Heart right ventricle (tissue), 16 donors: ENCODE measurements around the gene GOLGA6C. TPM values are rescaled to one million over a fixed set of nuclear protein-coding genes. Genes with fewer than 3 reads are reported as not detected.
"Not testable (repeated sequence)": the region's sequence is repeated elsewhere in the genome, so short reads cannot be mapped to it uniquely, and the experiment has no call there.

Source experiments
- ATAC-seq, 8 donors: fragments of 200-7000 bp; cut with Tn5 transposase; one replicate each; pipeline ENCODE4 v1.9.1; 2020; ENCODE audit warnings: mild to moderate bottlenecking in 8 of 8, moderate library complexity in 8 of 8, moderate number of reproducible peaks in 1 of 8
- DNase-seq, 2 donors: peaks; one replicate each; pipeline ENCODE4 v3.0.0-alpha.2; 2020
- H3K27ac ChIP-seq, 10 donors: fragments of 200-600 bp; sonication (generic) in 2 of 10; one replicate each; pipeline versions ENCODE4 v1.5.0 to v1.8.0; 2020 to 2022; ENCODE audit warnings: mild to moderate bottlenecking in 3 of 10
- H3K27me3 ChIP-seq, 7 donors: fragments of 200-600 bp; one replicate each; pipeline ENCODE4 v1.8.0; 2021 to 2022; ENCODE audit warnings: mild to moderate bottlenecking in 2 of 7
- H3K36me3 ChIP-seq, 9 donors: fragments of 200-600 bp; sonication (generic) in 1 of 9; one replicate each; pipeline versions ENCODE4 v1.5.0 to v1.8.0; 2020 to 2022; ENCODE audit warnings: mild to moderate bottlenecking in 2 of 9
- H3K4me1 ChIP-seq, 9 donors: fragments of 200-600 bp; sonication (generic) in 1 of 9; one replicate each; pipeline versions ENCODE4 v1.5.0 to v1.8.0; 2020 to 2022; ENCODE audit warnings: mild to moderate bottlenecking in 4 of 9
- H3K4me3 ChIP-seq, 10 donors: fragments of 200-600 bp; sonication (generic) in 2 of 10; one replicate each; pipeline versions ENCODE4 v1.5.0 to v1.8.0; 2020 to 2022; ENCODE audit warnings: mild to moderate bottlenecking in 7 of 10, moderate library complexity in 2 of 10
- H3K9me3 ChIP-seq, 11 donors: fragments of 200-600 bp in 10 of 11; sonication (generic) in 2 of 11; one replicate each; pipeline versions ENCODE4 v1.5.0 to v1.8.0; 2013 to 2022; ENCODE audit warnings: mild to moderate bottlenecking in 2 of 11, control low read depth in 1 of 11, moderate library complexity in 1 of 11
- WGBS, 2 donors: extraction: QIAGEN DNeasy Blood & Tissue Kit; methylation state at CpG; one replicate each; pipeline ENCODE4 v1.1.7; 2013; ENCODE audit warnings: inconsistent platforms in 1 of 2; 5-methylcytosine and 5-hydroxymethylcytosine counted together
- intact Hi-C, 10 donors: fragments of 100-400 bp; cut with DNase I; formaldehyde crosslinking; loops; one replicate each; pipeline versions ENCODE4 v1.11.1 to v1.14.2; 2022
- polyA plus RNA-seq, 2 donors: library from polyadenylated mRNA; stranded (reverse); fragments of 200-250 nt; gene quantifications; one replicate each; pipeline ENCODE4 v1.2.3, GENCODE V29; 2013
- total RNA-seq, 10 donors: library from RNA; stranded (reverse); fragmentation: NEBNext Ultra II Directional in 3 of 10; extraction: Animal tissue kit (Norgen Biotek cat#: 25700) in 3 of 10; gene quantifications; one replicate each; pipeline versions ENCODE4 v1.2.1 to v1.2.4, GENCODE V29; 2021 to 2023
- TF ChIP-seq, protein P1 (sequence below), 9 donors: fragments of 200-600 bp; sonication (generic) in 2 of 9; IDR thresholded peaks; one replicate each; pipeline versions ENCODE4 v1.5.0 to v1.8.0; 2021 to 2022; ENCODE audit warnings: antibody characterized with exemption in 9 of 9, mild to moderate bottlenecking in 5 of 9, moderate library complexity in 1 of 9
- donor health status: Arrhythmogenic right ventricular cardiomyopathy.
- donor health status: ischemic (EF 13 %, LVEDD 7.1; RV severe dilation, severe dysfunction).
- donor health status: healthy with polysubstance abuse.
- donor health status: DM: no; HTN: yes; CAD: no.
- donor health status: DM: no; HTN: no; CAD: no.
- donor health status: ischemic (EF 25% LVEDD 6.9; RV normal size, moderate dysfunction).
- donor health status: ischemic (EF 25% LVEDD 5.7; RV mildly dilated, moderate dysfunction).
- donor health status: healthy.
- donor health status: DM: yes; HTN: yes; CAD: no.
- donor health status: Ischemic cardiomyopathy.
- donor health status: ischemic (EF 35%, LVEDD 5.7; RV mildly dilated, moderate dysfunction).
- donor health status: nonischemic (EF 11% LVEDD 7.7; RV severe dilation, severe dysfunction).
- donor health status: DM: yes; HTN: yes; CAD: no.
- donor health status: PGD.
- donor health status: ischemic (EF 29% LVEDD 5.4; RV normal size, mild dysfunction).
- donor health status: nonischemic (EF 23%, LVEDD 6.1; RV moderate dilation, normal function).

Gene GOLGA6C
- total and polyA plus RNA-seq, 12 donors, result not detected

DNA sequence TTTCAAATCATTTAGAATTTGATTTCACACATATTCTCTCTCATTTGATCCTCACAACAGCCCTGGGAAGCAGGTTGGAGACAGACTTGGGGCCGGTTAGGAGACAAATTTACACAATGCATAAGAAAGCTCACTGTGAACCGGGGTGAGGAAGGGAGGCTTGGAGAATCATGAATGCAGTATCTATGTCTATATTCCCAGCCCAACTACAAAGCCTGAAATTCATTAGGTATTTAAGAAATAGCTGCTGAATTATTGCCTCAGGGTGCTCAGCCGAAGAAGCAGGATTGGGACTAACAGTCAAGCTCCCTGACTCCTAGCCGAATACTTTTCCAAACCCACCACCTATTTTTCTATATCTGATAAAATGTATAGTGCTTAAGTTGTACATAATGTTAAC lies 8.4 kb upstream of the GOLGA6C start:
- no peak overlapping the region for H3K27ac ChIP-seq
- 69 to 73% methylated on average over 4 of the region's 4 CpGs for WGBS, 2 donors
- H3K9me3 ChIP-seq, result no peaks in the 10 kb centered on the region
- H3K4me1 ChIP-seq, result no peaks in the 10 kb centered on the region
- intact Hi-C loops, result loop anchor here in 2 of 10 donors (10.0 kb wide), 2 partner anchors 55 to 65 kb away; no protein-coding TSS in a partner anchor
- TF ChIP-seq, protein P1, sequence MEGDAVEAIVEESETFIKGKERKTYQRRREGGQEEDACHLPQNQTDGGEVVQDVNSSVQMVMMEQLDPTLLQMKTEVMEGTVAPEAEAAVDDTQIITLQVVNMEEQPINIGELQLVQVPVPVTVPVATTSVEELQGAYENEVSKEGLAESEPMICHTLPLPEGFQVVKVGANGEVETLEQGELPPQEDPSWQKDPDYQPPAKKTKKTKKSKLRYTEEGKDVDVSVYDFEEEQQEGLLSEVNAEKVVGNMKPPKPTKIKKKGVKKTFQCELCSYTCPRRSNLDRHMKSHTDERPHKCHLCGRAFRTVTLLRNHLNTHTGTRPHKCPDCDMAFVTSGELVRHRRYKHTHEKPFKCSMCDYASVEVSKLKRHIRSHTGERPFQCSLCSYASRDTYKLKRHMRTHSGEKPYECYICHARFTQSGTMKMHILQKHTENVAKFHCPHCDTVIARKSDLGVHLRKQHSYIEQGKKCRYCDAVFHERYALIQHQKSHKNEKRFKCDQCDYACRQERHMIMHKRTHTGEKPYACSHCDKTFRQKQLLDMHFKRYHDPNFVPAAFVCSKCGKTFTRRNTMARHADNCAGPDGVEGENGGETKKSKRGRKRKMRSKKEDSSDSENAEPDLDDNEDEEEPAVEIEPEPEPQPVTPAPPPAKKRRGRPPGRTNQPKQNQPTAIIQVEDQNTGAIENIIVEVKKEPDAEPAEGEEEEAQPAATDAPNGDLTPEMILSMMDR (IDR thresholded peaks at IDR 0.05), result no peak
- DNase-seq (no peak), ATAC-seq (no peak)
- H3K4me3 ChIP-seq, result no peak overlapping the region
- peaks cover 0 to 41% (median 25%) of the 10 kb centered on the region in 7 donors for H3K27me3 ChIP-seq
- H3K36me3 ChIP-seq, result no peaks in the 10 kb centered on the region

DNA sequence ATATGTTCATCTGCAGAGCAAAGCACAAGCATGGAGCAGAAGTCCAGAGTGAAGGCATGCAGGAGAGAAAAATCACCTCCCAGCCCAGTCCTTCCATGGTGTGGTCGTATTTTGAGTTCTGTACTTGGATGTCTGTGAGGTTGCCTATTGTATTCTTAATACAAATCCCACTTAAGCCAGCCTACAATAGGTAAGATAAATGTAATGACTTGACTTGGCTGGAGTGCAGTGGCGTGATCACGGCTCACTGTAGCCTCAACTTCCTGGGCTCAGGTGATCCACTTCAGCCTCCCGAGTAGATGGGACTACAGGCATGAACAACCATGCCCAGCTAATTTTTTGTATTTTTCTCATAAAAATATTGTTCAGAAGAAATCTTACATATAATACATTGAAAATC lies 6.8 kb upstream of the GOLGA6C start:
- H3K4me3 ChIP-seq, H3K4me1 ChIP-seq, H3K9me3 ChIP-seq, H3K36me3 ChIP-seq, ATAC-seq, intact Hi-C loops, H3K27ac ChIP-seq, DNase-seq: not testable (repeated sequence)
- 79 to 83% methylated on average over 4 of the region's 4 CpGs for WGBS, 2 donors
- H3K27me3 ChIP-seq, result peaks cover 0 to 41% (median 22%) of the 10 kb centered on the region in 7 donors

DNA sequence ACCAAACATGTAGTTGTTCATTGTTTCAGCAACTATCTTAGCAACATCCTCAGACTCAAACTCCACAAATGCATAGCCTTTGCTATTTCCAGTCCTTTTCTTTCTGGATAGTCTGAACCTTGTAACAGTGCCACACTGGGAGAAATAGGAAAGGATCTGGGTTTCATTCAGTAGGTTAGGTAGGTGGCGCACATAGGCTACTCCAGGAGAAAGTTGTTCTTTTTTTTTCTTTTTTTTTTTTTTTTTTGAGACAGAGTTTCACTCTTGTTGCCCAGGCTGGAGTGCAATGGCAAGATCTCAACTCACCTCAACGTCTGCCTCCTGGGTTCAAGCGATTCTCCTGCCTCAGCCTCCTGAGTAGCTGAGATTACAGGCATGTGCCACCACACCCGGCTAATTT lies 5.8 kb upstream of the GOLGA6C start:
- H3K36me3 ChIP-seq, H3K4me3 ChIP-seq, intact Hi-C loops, H3K27ac ChIP-seq, H3K4me1 ChIP-seq, ATAC-seq, DNase-seq, H3K9me3 ChIP-seq: not testable (repeated sequence)
- peaks cover 0 to 38% (median 20%) of the 10 kb centered on the region in 7 donors for H3K27me3 ChIP-seq
- 79 to 89% methylated on average over 4 of the region's 4 CpGs for WGBS, 2 donors

DNA sequence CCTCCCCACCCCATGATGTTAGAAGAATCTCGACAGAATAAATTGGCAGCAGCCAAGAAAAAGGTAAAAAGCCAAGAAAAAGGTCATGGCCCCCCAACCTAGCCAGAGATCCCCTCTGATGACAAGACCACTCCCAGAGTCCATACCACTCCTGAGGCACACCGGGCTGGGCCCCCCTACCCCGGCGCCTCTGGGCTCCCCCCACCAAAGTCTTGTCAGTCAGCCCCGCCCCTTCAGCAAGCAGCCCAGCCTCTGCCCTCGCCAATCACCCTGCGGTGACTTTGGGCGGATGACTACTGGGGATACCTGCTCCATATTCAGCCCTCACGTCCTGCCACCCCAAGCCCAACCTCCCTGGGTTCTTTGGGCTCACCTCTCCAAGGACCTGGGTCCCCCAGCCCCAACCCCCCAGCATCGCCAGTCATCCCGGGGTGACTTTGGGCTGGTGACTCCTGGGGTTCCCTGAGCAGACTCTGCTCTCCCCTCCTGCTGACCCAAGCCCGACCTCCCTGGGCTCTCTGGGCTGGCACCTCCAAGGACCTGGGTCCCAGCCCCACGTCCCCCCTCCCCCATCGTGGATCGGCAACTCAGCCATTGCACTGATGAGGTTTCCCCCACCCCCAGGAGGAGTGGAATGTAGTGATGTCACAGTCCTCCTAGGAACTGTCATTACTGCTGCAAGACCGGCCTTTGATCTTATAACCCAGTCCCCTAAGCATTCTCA lies 648 bp downstream of the GOLGA6C start:
- H3K9me3 ChIP-seq, H3K36me3 ChIP-seq, H3K27me3 ChIP-seq, intact Hi-C loops, H3K27ac ChIP-seq, ATAC-seq, DNase-seq, H3K4me3 ChIP-seq, H3K4me1 ChIP-seq: not testable (repeated sequence)
- WGBS, 2 donors, result 75 to 76% methylated on average over 10 to 11 of the region's 16 CpGs

DNA sequence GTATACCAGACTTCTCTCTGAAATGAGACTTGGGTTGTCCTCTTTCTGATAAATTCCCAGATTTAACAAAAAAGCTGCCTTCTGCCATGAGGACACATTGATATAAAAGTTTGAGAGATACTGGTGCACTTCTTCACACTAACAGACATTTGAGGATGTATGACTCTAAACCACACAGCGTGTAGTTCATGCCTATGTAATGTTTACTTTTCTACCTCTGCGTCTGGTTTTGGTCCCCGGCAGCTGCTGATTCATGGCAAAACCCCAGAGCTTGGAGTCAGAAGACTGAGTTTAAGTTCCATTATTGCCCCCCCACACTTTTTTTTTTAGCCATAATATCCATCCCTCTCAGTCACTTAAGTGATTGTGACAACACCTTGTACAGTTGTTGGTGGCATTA lies 1.7 kb downstream of the GOLGA6C start:
- H3K4me1 ChIP-seq, intact Hi-C loops, H3K27me3 ChIP-seq, ATAC-seq, H3K36me3 ChIP-seq, H3K9me3 ChIP-seq, H3K4me3 ChIP-seq, H3K27ac ChIP-seq, DNase-seq: not testable (repeated sequence)
- WGBS, 2 donors, result no CpG with 5 or more reads among the region's 3 CpGs

DNA sequence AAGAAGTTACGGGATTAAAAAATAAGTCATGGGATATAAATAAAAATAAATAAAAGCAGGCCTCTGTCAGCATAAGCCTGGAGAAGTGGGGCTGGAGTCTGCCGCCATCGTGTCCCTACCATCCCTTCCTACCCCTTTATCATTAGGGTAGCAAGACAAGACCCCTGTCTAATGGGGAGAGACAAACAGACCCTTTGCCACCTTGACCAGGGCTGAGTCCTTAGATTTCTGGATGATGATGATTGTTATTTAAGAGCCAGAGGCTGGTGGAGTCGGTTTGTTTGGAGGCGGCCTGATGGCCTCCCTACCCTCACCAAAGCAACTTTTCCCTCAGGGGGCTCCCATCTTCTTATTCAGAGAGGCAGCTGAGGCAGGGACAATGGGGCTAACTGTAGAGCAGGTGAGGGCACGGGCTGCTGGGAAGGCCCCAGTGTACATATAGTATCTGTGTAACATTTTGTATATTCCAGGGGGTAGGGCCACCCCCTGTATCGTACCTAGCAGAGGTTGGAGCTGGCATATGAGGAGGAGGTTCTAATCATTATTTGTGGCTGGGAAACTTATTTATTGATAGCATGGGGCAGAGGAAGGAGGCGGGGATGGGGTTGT lies 15.7 kb downstream of the GOLGA6C start:
- WGBS, 2 donors, result 90 to 92% methylated on average over 3 of the region's 8 CpGs
- H3K4me3 ChIP-seq, H3K27me3 ChIP-seq, H3K27ac ChIP-seq, H3K36me3 ChIP-seq, intact Hi-C loops, ATAC-seq, H3K9me3 ChIP-seq, H3K4me1 ChIP-seq, DNase-seq: not testable (repeated sequence)
